ENCODE measurements around the gene SULT1A1. TPM values are rescaled to one million over a fixed set of nuclear protein-coding genes. Genes with fewer than 3 reads are reported as not detected.
"Not testable (repeated sequence)": the region's sequence is repeated elsewhere in the genome, so short reads cannot be mapped to it uniquely, and the experiment has no call there.

The SULT1A1 gene
- total RNA-seq, 1 donor from 2014 or later = 1.7 TPM

- Mint-ChIP-seq H3K9me3 (no peaks in the 10 kb centered on the region), H3K27ac (ENCODE audit: unreplicated experiment) (no peak overlapping the region), H3K36me3 (ENCODE audit: low read depth) (no peaks in the 10 kb centered on the region), H3K4me1 (no peaks in the 10 kb centered on the region), H3K4me3 (no peak overlapping the region), H3K27me3 (ENCODE audit: low read depth) (no peaks in the 10 kb centered on the region)
- no peak for DNase-seq (ENCODE audit: low read depth, low spot score)
- no peak for TF ChIP-seq CTCF (conservative IDR thresholded peaks at IDR 0.05)
These were observed 5.7 kb downstream of the SULT1A1 start for GRCh38 chr16:28604186-28604565.

DNA sequence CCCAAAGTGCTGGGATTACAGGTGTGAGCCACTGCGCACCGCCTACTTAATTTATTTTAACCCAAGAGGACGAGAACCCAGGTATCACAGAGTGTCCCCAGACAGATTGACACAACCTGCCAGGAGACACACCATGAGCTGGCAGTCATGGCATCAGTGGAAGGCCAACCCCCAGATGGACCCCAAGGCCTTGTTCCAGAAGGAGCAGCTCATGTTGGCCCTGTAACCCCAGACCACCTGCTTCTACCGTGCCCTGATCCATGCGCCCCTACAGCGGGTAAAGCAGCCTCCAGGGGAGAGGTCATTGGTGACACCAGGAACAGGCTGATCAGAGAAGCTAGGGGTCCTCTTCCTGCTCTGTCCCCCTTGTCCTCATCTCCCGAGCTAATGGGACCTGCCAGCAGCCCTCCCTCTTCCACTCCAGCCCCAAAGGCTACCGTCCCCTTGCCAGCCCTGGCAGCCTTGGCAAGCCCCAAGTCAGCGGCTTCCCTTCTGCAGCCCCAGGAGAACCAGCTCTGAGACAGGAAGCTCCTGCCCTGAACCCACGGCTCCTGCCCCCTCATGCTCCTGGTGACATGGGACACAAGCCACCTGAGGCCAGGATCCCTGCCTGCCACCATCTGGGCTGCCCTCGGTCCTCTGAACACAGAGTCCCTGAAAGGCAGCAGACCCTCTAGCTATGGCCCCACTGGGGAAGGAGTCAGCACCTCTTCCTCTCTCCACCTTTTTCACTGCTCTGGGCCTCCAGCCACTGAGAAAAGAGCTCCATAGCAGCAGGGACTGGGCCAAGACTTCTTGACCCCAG is 6.3 kb downstream of the SULT1A1 start:
- no peaks in the 10 kb centered on the region for H3K9me3 Mint-ChIP-seq
- no peak overlapping the region for H3K4me3 Mint-ChIP-seq
- no peaks in the 10 kb centered on the region for H3K27me3 Mint-ChIP-seq (ENCODE audit: low read depth)
- no peaks in the 10 kb centered on the region for H3K4me1 Mint-ChIP-seq
- no peak for DNase-seq (ENCODE audit: low read depth, low spot score)
- no peaks in the 10 kb centered on the region for H3K36me3 Mint-ChIP-seq (ENCODE audit: low read depth)
- no peak overlapping the region for H3K27ac Mint-ChIP-seq (ENCODE audit: unreplicated experiment)
- TF ChIP-seq CTCF (conservative IDR thresholded peaks at IDR 0.05) = no peak

GRCh38 chr16:28602529-28602928 is 7.3 kb downstream of the SULT1A1 start:
- no peak overlapping the region for H3K4me3 Mint-ChIP-seq
- no peaks in the 10 kb centered on the region for H3K27me3 Mint-ChIP-seq (ENCODE audit: low read depth)
- H3K27ac Mint-ChIP-seq (ENCODE audit: unreplicated experiment) = no peak overlapping the region
- no peaks in the 10 kb centered on the region for H3K36me3 Mint-ChIP-seq (ENCODE audit: low read depth)
- TF ChIP-seq CTCF (conservative IDR thresholded peaks at IDR 0.05) = no peak
- peaks cover 6% of the 10 kb centered on the region for H3K4me1 Mint-ChIP-seq
- no peaks in the 10 kb centered on the region for H3K9me3 Mint-ChIP-seq
- DNase-seq (ENCODE audit: low read depth, low spot score) = no peak

DNA sequence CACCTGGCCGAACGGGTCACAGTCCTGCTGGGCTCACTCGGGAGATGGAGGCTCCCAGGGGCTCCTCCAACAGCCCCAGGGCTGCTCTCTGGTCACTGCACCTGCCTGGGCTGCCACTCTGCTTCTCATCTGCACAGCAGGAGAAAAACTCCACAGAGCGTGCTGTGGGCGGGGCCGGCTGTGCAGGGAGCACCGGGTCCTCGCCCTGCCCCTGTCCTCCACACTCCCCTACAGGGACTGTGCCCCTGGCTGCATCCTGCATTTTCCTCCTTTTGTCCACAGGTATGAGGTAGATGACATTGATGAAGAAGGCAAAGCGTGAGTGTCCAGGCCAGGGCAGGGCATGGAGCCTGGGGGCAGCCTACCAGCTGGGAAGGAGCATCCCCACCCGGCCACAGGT is 7.8 kb downstream of the SULT1A1 start:
- H3K36me3 Mint-ChIP-seq (ENCODE audit: low read depth); DNase-seq (ENCODE audit: low read depth, low spot score); H3K27me3 Mint-ChIP-seq (ENCODE audit: low read depth); H3K27ac Mint-ChIP-seq (ENCODE audit: unreplicated experiment); H3K4me3 Mint-ChIP-seq; H3K9me3 Mint-ChIP-seq: not testable (repeated sequence)
- H3K4me1 Mint-ChIP-seq = peaks cover 11% of the 10 kb centered on the region

DNA sequence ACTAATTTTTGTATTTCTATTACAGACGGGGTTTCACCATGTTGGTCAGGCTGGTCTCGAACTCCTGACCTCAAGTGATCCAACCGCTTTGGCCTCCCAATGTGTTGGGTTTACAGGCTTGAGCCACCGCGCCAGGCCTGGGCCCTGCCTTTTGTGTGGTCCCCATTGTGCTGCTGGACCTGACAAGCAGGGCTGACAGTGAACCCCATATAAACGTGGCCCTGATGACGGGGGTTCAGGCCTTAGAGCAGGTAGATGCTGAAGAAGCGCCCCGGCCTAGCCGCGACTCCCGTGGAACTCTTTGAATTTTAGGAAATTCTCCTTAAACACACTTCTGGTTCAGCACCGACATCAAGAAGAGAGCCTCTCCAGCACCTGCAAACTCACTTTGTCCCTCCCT is 8.3 kb downstream of the SULT1A1 start:
- not testable (repeated sequence) for H3K9me3 Mint-ChIP-seq; H3K27me3 Mint-ChIP-seq (ENCODE audit: low read depth); H3K36me3 Mint-ChIP-seq (ENCODE audit: low read depth); H3K27ac Mint-ChIP-seq (ENCODE audit: unreplicated experiment); H3K4me3 Mint-ChIP-seq; DNase-seq (ENCODE audit: low read depth, low spot score)
- peaks cover 16% of the 10 kb centered on the region for H3K4me1 Mint-ChIP-seq

DNA sequence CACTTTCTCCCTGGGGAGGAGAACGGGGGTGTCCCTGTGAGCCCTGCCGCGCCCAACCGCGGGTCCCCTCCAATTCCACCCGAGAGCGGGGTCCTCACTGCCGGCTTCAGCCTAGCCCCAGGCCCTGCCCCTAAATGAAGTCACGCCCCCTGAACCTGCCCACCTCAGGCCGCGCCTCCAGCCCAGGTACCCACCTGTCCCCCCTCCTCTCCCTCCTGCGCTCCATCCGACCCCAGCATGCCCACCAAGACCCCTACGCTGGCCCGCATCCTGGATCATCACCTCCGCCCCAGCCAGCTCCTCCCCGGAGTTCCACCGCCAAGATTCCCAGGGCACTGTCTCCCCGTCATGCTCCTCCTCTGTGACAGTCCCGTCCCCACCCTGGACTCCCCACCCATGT is 8.9 kb downstream of the SULT1A1 start:
- not testable (repeated sequence) for H3K27me3 Mint-ChIP-seq (ENCODE audit: low read depth); DNase-seq (ENCODE audit: low read depth, low spot score); H3K9me3 Mint-ChIP-seq; H3K36me3 Mint-ChIP-seq (ENCODE audit: low read depth); H3K4me3 Mint-ChIP-seq; H3K27ac Mint-ChIP-seq (ENCODE audit: unreplicated experiment)
- H3K4me1 Mint-ChIP-seq = peaks cover 16% of the 10 kb centered on the region

DNA sequence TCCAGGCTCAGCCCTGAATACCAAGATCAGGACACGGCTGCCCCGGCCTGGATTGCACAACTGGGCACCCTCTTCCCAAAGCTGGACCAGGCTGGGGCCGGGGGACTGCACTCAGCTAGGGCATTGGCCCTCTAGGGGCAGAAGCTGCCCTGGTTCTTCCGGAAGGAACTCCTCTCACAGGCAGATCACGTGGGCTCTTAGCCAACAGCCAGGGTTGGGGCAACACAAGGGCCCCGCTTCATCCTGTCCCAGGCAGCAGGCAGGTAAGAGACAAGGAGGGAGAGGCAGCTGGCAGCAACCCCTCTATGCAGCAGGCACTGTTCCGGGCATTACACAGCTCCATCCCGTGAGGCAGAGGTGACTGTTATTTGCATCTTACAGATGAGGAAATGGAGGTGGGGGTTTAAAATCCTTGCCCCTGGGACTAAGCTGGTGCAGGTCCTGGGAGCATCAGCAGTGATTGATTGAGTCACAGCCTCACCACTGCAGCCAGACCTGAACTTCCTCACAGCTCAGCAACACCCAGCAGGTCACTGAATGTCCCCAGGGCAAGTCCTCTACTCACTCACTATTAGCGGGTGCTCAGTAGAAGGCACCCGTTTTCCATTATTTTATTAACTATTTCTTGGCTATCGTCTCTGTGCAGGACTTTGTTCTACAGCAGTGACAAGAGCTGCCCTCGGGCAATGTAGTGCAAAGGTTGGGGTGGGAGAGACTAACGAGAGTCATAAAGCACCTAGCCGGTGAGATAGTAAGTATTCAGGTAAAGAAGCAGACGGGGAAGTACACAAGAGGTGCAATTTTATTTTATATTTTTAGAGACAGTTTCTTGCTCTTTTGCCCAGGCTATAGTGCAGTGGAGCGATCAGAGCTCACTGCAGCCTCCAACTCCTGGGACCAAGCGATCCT is 10.2 kb downstream of the SULT1A1 start:
- H3K36me3 Mint-ChIP-seq (ENCODE audit: low read depth); H3K27me3 Mint-ChIP-seq (ENCODE audit: low read depth); DNase-seq (ENCODE audit: low read depth, low spot score); H3K4me3 Mint-ChIP-seq; H3K27ac Mint-ChIP-seq (ENCODE audit: unreplicated experiment); H3K9me3 Mint-ChIP-seq: not testable (repeated sequence)
- peaks cover 16% of the 10 kb centered on the region for H3K4me1 Mint-ChIP-seq
